Mesenchymal stem cell (in vitro differentiated cells and primary cell): ENCODE results near the gene ZRANB1.

Experiments used
- DNase-seq: peaks from one replicate; pipeline ENCODE4 v3.0.0-alpha.2; 2013
- H2AFZ ChIP-seq: one replicate; pipeline ENCODE4 v1.6.1; 2013; ENCODE audit warnings: low read depth, mild to moderate bottlenecking, control low read depth, inconsistent platforms, low read length, moderate library complexity
- H2AK5ac ChIP-seq: 2 replicates; pipeline ENCODE4 v1.6.1; 2013; ENCODE audit warnings: low read length, moderate library complexity, mild to moderate bottlenecking, inconsistent platforms; ENCODE audit not compliant: severe bottlenecking
- H2BK120ac ChIP-seq: one replicate; pipeline ENCODE4 v1.6.1; 2013; ENCODE audit warnings: low read depth, mild to moderate bottlenecking, inconsistent platforms, low read length, moderate library complexity
- H2BK12ac ChIP-seq, 2 experiments: one replicate each; pipeline ENCODE4 v1.6.1; 2013; ENCODE audit warnings: inconsistent platforms in 2 of 2, low read length in 2 of 2, mild to moderate bottlenecking in 2 of 2, moderate library complexity in 2 of 2, control low read depth in 1 of 2
- H2BK15ac ChIP-seq: one replicate; pipeline ENCODE4 v1.6.1; 2013; ENCODE audit warnings: mild to moderate bottlenecking, low read depth, inconsistent platforms; ENCODE audit not compliant: poor library complexity, severe bottlenecking
- H2BK5ac ChIP-seq: 2 replicates; pipeline ENCODE4 v1.6.1; 2013; ENCODE audit warnings: low read depth, mild to moderate bottlenecking, low read length, control low read depth, inconsistent platforms; ENCODE audit not compliant: poor library complexity, severe bottlenecking
- H3K14ac ChIP-seq, 2 experiments: one replicate each; pipeline ENCODE4 v1.6.1; 2013; ENCODE audit warnings: inconsistent platforms in 2 of 2, low read length in 2 of 2, control low read depth in 1 of 2, mild to moderate bottlenecking in 1 of 2, moderate library complexity in 1 of 2
- H3K18ac ChIP-seq, 2 experiments: one replicate each; pipeline ENCODE4 v1.6.1; 2013; ENCODE audit warnings: inconsistent platforms in 2 of 2, low read length in 2 of 2, control low read depth in 1 of 2, low read depth in 1 of 2, mild to moderate bottlenecking in 1 of 2
- H3K23ac ChIP-seq, 2 experiments: one replicate each; pipeline ENCODE4 v1.6.1; 2013; ENCODE audit warnings: inconsistent platforms in 2 of 2, low read length in 2 of 2, mild to moderate bottlenecking in 2 of 2, moderate library complexity in 2 of 2, control low read depth in 1 of 2
- H3K27ac ChIP-seq: 2 replicates; pipeline ENCODE4 v1.5.1; 2013; ENCODE audit warnings: mild to moderate bottlenecking, moderate library complexity, low read length, control low read depth, inconsistent platforms; ENCODE audit not compliant: poor library complexity, severe bottlenecking
- H3K27me3 ChIP-seq, 2 experiments: 2 replicates each; pipeline versions ENCODE4 v1.6.1 to v1.7.0; 2013; ENCODE audit warnings: low read length in 2 of 2, mild to moderate bottlenecking in 2 of 2, moderate library complexity in 2 of 2, control low read depth in 1 of 2, inconsistent platforms in 1 of 2; ENCODE audit not compliant: control insufficient read depth in 1 of 2, insufficient read depth in 1 of 2
- H3K36me3 ChIP-seq, 2 experiments: 2 replicates each; pipeline versions ENCODE4 v1.6.1 to v1.7.0; 2013; ENCODE audit warnings: low read length in 2 of 2, control low read depth in 1 of 2, inconsistent platforms in 1 of 2, low read depth in 1 of 2, mild to moderate bottlenecking in 1 of 2; ENCODE audit not compliant: insufficient read depth in 2 of 2, control insufficient read depth in 1 of 2
- H3K4ac ChIP-seq, 2 experiments: one replicate each; pipeline ENCODE4 v1.6.1; 2013; ENCODE audit warnings: inconsistent platforms in 2 of 2, low read length in 2 of 2, mild to moderate bottlenecking in 2 of 2, moderate library complexity in 2 of 2, control low read depth in 1 of 2, low read depth in 1 of 2
- H3K4me1 ChIP-seq: 2 replicates; pipeline ENCODE4 v1.6.1; 2013; ENCODE audit warnings: low read depth, low read length, control low read depth; ENCODE audit not compliant: control insufficient read depth, insufficient read depth
- H3K4me2 ChIP-seq: 2 replicates; pipeline ENCODE4 v1.6.1; 2013; ENCODE audit warnings: low read length, mild to moderate bottlenecking, inconsistent platforms; ENCODE audit not compliant: poor library complexity, severe bottlenecking
- H3K4me3 ChIP-seq, 2 experiments: 2 replicates each; pipeline versions ENCODE4 v1.5.1 to v1.7.0; 2013; ENCODE audit warnings: low read length in 2 of 2, mild to moderate bottlenecking in 2 of 2, control low read depth in 1 of 2, low read depth in 1 of 2; ENCODE audit not compliant: insufficient read depth in 1 of 2
- H3K79me1 ChIP-seq: replicated peaks from 2 replicates; pipeline ENCODE4 v1.6.1; 2013; ENCODE audit warnings: mild to moderate bottlenecking, control low read depth, low read length, inconsistent platforms; ENCODE audit not compliant: poor library complexity, severe bottlenecking
- H3K9ac ChIP-seq: 2 replicates; pipeline ENCODE4 v1.7.0; 2013; ENCODE audit warnings: mild to moderate bottlenecking, low read length, moderate library complexity
- H3K9me3 ChIP-seq: 2 replicates; pipeline ENCODE4 v1.7.0; 2013; ENCODE audit warnings: mild to moderate bottlenecking, low read length; ENCODE audit not compliant: control insufficient read depth
- H4K8ac ChIP-seq: one replicate; pipeline ENCODE4 v1.6.1; 2013; ENCODE audit warnings: inconsistent platforms, mild to moderate bottlenecking, low read length, moderate library complexity
- H4K91ac ChIP-seq: one replicate; pipeline ENCODE4 v1.6.1; 2013; ENCODE audit warnings: mild to moderate bottlenecking, low read length, inconsistent platforms
- whole genome bisulfite sequencing: methylation state at CpG from one replicate; pipeline ENCODE4 v1.1.7; 2013; ENCODE audit warnings: mixed read lengths; 5-methylcytosine and 5-hydroxymethylcytosine counted together

ZRANB1 gene

DNA sequence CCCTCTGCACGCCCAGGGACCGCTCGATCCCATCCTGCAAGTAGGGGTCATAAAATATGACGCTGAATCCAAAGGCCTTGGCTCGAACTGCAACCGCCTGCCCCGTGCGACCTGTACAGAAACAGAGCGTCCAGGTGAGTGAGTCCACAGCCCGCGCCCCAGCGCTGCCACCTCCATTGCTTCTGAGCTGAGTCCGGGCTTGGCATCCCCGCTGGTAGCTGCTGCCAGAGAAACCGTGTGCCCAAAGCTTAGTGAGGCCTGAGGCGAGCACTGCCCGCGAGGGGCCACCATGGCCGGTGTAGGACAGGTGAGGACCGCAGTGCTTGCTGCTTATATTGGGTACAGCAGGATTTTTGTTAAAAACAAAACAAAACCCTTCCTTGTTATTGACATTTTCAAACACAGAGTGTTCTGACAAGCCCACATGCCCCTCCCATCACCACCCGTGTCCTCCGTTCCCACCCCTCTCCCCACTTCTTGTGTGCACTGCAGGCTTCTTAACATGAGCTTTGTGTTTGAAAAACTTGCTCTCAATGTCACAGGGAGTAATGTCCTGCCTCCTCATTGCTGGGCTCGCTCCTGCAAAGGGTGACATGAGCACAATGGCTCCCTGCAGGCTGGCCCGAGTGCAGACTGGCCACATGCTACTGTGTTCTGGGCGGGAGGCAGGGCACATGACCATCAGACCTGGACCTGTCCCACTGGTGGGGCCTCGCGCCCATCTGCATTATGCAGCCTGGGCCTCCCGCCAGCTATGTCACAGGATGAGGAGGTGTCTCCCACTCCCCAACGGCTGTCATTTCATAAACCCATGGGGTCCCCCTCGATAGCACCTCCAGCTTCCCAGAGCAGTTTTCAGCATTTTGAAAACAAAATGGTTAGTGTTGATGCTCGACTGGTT is 52.9 kb downstream of the ZRANB1 start:
- Histone ChIP-seq H2BK12ac (no peak overlapping the region), H3K4me1 (peaks cover 2% of the 10 kb centered on the region), H3K9ac (no peak overlapping the region), H3K4ac (no peak overlapping the region), H3K4me2 (no peak overlapping the region), H2BK15ac (no peak overlapping the region), H2AK5ac (no peak overlapping the region), H3K23ac (no peak overlapping the region), H3K79me1 (peaks cover 46% of the 10 kb centered on the region), H4K91ac (no peak overlapping the region), H3K14ac (no peak overlapping the region), H3K18ac (no peak overlapping the region), H3K27ac (no peak overlapping the region), H3K4me3 (no peak overlapping the region), H3K9me3 (no peaks in the 10 kb centered on the region), H4K8ac (no peak overlapping the region), H2BK5ac (no peak overlapping the region), H2BK120ac (no peak overlapping the region), H3K27me3 (no peaks in the 10 kb centered on the region), H2AFZ (no peak overlapping the region), H3K36me3 (peaks cover 86 to 91% of the 10 kb centered on the region in 2 experiments)
- DNase-seq: no peak
- 96% methylated on average over 31 of the region's 31 CpGs for WGBS

DNA sequence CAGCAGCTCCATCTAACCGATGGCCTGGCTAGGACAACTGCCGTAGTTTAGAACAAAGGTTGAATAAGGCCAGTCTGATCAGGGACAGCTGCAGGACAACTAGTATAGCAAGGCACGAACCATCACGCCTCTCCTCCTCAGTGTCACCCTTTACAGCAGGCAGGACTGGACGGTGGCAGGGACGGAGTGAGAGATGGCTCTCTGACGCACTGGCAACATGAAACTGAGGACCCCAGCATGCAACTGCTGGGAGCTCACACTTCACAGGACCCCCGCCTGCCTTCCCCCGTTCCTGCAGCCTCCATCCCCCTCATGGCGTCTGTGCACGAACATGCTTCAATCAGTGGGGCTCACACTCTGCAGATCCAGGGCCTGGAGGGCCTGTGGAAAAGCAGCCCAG is 53.7 kb downstream of the ZRANB1 start:
- Histone ChIP-seq H2AK5ac (no peak overlapping the region), H3K36me3 (peaks cover 87 to 98% of the 10 kb centered on the region in 2 experiments), H2BK120ac (no peak overlapping the region), H3K4ac (no peak overlapping the region), H3K4me2 (no peak overlapping the region), H2BK5ac (no peak overlapping the region), H3K27me3 (no peaks in the 10 kb centered on the region), H3K18ac (no peak overlapping the region), H3K9me3 (no peaks in the 10 kb centered on the region), H3K14ac (no peak overlapping the region), H3K9ac (no peak overlapping the region), H4K91ac (no peak overlapping the region), H2BK15ac (no peak overlapping the region), H2BK12ac (no peak overlapping the region), H3K23ac (no peak overlapping the region), H3K79me1 (peaks cover 51% of the 10 kb centered on the region), H4K8ac (no peak overlapping the region), H3K27ac (no peak overlapping the region), H3K4me3 (no peak overlapping the region), H2AFZ (no peak overlapping the region), H3K4me1 (peaks cover 2% of the 10 kb centered on the region)
- no peak for DNase-seq
- 91% methylated on average over 11 of the region's 11 CpGs for WGBS

DNA sequence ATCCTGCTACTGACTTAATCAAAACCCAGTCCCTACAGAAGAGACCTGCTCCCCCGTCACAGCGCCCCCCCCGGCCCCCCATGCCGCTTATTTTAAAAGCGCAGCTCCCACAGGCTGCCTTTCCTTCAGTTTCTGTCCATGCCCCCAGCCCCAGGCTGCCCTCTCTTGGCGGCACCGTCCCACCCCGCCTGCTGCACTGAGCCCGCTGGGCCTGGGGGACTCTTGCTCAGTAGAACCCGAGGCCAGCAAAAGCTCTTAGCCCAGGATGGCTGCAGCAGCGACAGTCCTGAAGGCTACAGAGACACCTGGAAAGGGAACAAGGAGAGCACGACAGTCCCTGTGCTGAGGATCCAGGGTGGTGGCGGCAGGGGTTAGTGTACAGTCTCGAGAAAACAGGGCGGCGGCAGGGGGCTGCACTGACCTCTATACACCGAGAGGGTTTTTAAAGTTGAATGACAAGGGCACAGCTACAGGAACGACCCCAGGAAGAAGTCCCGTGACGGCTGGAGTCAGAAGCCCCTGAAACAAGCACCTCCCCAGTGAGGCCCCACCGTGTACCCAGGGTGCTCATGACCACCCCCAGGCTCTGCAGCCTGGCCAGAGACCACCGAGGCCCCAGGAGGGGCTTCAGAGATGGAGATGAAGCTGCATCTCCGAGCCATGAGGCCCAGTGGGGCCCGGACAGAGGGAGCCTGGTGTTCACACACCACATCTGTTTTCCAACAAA is 54.4 kb downstream of the ZRANB1 start:
- peaks cover 87 to 98% of the 10 kb centered on the region in 2 experiments for H3K36me3 ChIP-seq
- no peak overlapping the region for H2AK5ac ChIP-seq
- H3K4me2 ChIP-seq: no peak overlapping the region
- no peaks in the 10 kb centered on the region for H3K27me3 ChIP-seq
- H2BK12ac ChIP-seq: no peak overlapping the region
- H2BK5ac ChIP-seq: no peak overlapping the region
- 95% methylated on average over 24 of the region's 24 CpGs for WGBS
- no peak overlapping the region for H3K23ac ChIP-seq
- no peak overlapping the region for H2BK15ac ChIP-seq
- H3K18ac ChIP-seq: no peak overlapping the region
- peaks cover 51% of the 10 kb centered on the region for H3K79me1 ChIP-seq
- no peak overlapping the region for H2AFZ ChIP-seq
- H3K9ac ChIP-seq: no peak overlapping the region
- H3K4me1 ChIP-seq: peaks cover 2% of the 10 kb centered on the region
- H3K14ac ChIP-seq: no peak overlapping the region
- H4K91ac ChIP-seq: no peak overlapping the region
- DNase-seq: no peak
- no peak overlapping the region for H2BK120ac ChIP-seq
- no peak overlapping the region for H3K4me3 ChIP-seq
- H3K9me3 ChIP-seq: no peaks in the 10 kb centered on the region
- H4K8ac ChIP-seq: no peak overlapping the region
- H3K4ac ChIP-seq: no peak overlapping the region
- no peak overlapping the region for H3K27ac ChIP-seq

DNA sequence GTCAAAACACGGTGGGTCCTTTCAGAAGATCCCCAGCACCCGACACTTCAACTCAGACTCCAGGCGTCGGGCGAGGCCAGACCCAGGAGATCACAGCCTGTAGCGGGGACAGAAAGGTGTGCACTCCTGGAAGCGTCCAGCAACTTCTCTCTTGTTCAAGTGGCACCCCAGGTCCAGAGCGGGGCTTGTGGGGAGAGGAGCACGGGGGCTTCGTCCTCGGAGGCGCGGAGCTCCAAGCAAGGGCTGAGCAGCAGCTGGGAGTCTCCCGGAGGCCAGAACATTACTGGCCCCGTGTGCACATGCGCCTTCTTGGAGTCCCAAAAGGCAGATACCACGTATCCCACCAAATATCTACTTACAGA is 54.9 kb downstream of the ZRANB1 start:
- H2AFZ ChIP-seq: no peak overlapping the region
- no peak overlapping the region for H3K4ac ChIP-seq
- no peaks in the 10 kb centered on the region for H3K9me3 ChIP-seq
- no peak overlapping the region for H3K4me3 ChIP-seq
- no peak for DNase-seq
- H3K4me1 ChIP-seq: peaks cover 2% of the 10 kb centered on the region
- H3K18ac ChIP-seq: no peak overlapping the region
- peaks cover 51% of the 10 kb centered on the region for H3K79me1 ChIP-seq
- H4K91ac ChIP-seq: no peak overlapping the region
- 94% methylated on average over 17 of the region's 17 CpGs for WGBS
- no peak overlapping the region for H4K8ac ChIP-seq
- H3K27ac ChIP-seq: no peak overlapping the region
- H2BK15ac ChIP-seq: no peak overlapping the region
- H2BK120ac ChIP-seq: no peak overlapping the region
- no peak overlapping the region for H3K9ac ChIP-seq
- no peaks in the 10 kb centered on the region for H3K27me3 ChIP-seq
- no peak overlapping the region for H3K23ac ChIP-seq
- no peak overlapping the region for H3K4me2 ChIP-seq
- no peak overlapping the region for H2BK12ac ChIP-seq
- no peak overlapping the region for H3K14ac ChIP-seq
- H3K36me3 ChIP-seq: peaks cover 86 to 98% of the 10 kb centered on the region in 2 experiments
- no peak overlapping the region for H2BK5ac ChIP-seq
- no peak overlapping the region for H2AK5ac ChIP-seq
